HepG2 (cell line): ENCODE data around the gene TAF11. TPM values are rescaled to one million over a fixed set of nuclear protein-coding genes. Genes with fewer than 3 reads are reported as not detected.

Source experiments
- ATAC-seq: fragments of 200-7000 bp; cut with Tn5 transposase; 3 replicates; pipeline ENCODE4 v1.9.1; 2020; ENCODE audit warnings: mild to moderate bottlenecking, moderate library complexity
- BruUV-seq: library from RNA; stranded (reverse); fragments of 400-500 nt; replicated peaks from 2 replicates; lab custom pipeline; 2021; lab: Mats Ljungman, UMichigan
- CTCF ChIA-PET: fragments of 300-600 bp; formaldehyde crosslinking; extraction: SDS; loops from one replicate; lab custom pipeline; 2021; ENCODE audit warnings: low total read pairs, inconsistent platforms, low intra/inter-chr PET ratio; lab: Yijun Ruan, JAX
- POLR2A ChIA-PET: fragments of 350-600 bp; sonication (Branson Sonifier 250); formaldehyde crosslinking; loops from one replicate; lab custom pipeline; 2020; ENCODE audit warnings: antibody characterized with exemption, inconsistent platforms; lab: Yijun Ruan, JAX
- DNase-seq: peaks from one replicate; pipeline ENCODE4 v3.0.0-alpha.2; 2015; ENCODE audit warnings: low spot score
- FAIRE-seq: peaks from 3 replicates; lab custom pipeline; 2011; peaks lifted over from hg19 to GRCh38; lab: Jason Lieb, UNC
- H2AFZ ChIP-seq: one replicate; pipeline ENCODE4 v1.6.1; 2011; ENCODE audit warnings: low read length, inconsistent platforms
- H3K27ac ChIP-seq: fragments of 300-600 bp; 3 replicates; pipeline ENCODE4 v1.8.0; 2011; ENCODE audit warnings: mixed run types, mild to moderate bottlenecking, mixed read lengths, low read length, inconsistent platforms; ENCODE audit not compliant: insufficient read depth; ENCODE audit errors: extremely low read length
- H3K27me3 ChIP-seq, 2 experiments: fragments of 200-600 bp in 1 of 2; 2 replicates in 1 of 2; 3 replicates in 1 of 2; pipeline versions ENCODE4 v1.6.0 to v1.8.0; 2011; ENCODE audit warnings: low read length in 2 of 2, mild to moderate bottlenecking in 2 of 2, moderate library complexity in 2 of 2, inconsistent platforms in 1 of 2; ENCODE audit not compliant: insufficient read depth in 2 of 2, control insufficient read depth in 1 of 2
- H3K36me3 ChIP-seq, 2 experiments: fragments of 200-600 bp in 1 of 2; replicated peaks in 1 of 2; 2 replicates in 1 of 2; 3 replicates in 1 of 2; pipeline versions ENCODE4 v1.5.1 to v1.8.0; 2011; ENCODE audit warnings: low read length in 2 of 2, inconsistent platforms in 1 of 2; ENCODE audit not compliant: insufficient read depth in 2 of 2, control insufficient read depth in 1 of 2
- H3K4me1 ChIP-seq: 2 replicates; pipeline ENCODE4 v1.5.1; 2012; ENCODE audit warnings: low read length, inconsistent platforms; ENCODE audit not compliant: insufficient read depth
- H3K4me2 ChIP-seq: 2 replicates; pipeline ENCODE4 v1.6.0; 2011; ENCODE audit warnings: low read depth, low read length, inconsistent platforms
- H3K4me3 ChIP-seq, 3 experiments: fragments of 200-600 bp in 1 of 3; sonication (generic), shearing (Covaris generic) in 1 of 3; replicated peaks in 1 of 3; 2 replicates each; pipeline ENCODE4 v1.5.1; 2011 to 2016; ENCODE audit warnings: low read length in 3 of 3, inconsistent platforms in 2 of 3, low read depth in 2 of 3, mild to moderate bottlenecking in 2 of 3, control low read depth in 1 of 3, mixed read lengths in 1 of 3; ENCODE audit not compliant: insufficient read depth in 1 of 3
- H3K79me2 ChIP-seq: one replicate; pipeline ENCODE4 v1.6.1; 2011; ENCODE audit warnings: low read length, inconsistent platforms; ENCODE audit not compliant: insufficient read depth
- H3K9ac ChIP-seq: 2 replicates; pipeline ENCODE4 v1.6.0; 2011; ENCODE audit warnings: mild to moderate bottlenecking, low read depth, low read length, inconsistent platforms; ENCODE audit not compliant: insufficient read depth
- H3K9me3 ChIP-seq: 2 replicates; pipeline ENCODE4 v1.5.1; 2012; ENCODE audit warnings: mild to moderate bottlenecking, low read length
- H4K20me1 ChIP-seq: 2 replicates; pipeline ENCODE4 v1.6.0; 2011; ENCODE audit warnings: inconsistent platforms, mild to moderate bottlenecking, low read length, moderate library complexity; ENCODE audit not compliant: insufficient read depth
- AKNA ChIP-seq: sonication (generic); formaldehyde crosslinking; IDR thresholded peaks from 2 replicates; pipeline ENCODE4 v1.4.0; 2020; ENCODE audit warnings: missing genetic modification reagents, borderline replicate concordance
- GATA4 ChIP-seq: sonication (generic); IDR thresholded peaks from 2 replicates; pipeline ENCODE4 v1.6.1; 2016; ENCODE audit warnings: antibody characterized with exemption, low read depth, borderline replicate concordance
- HNRNPUL1 ChIP-seq: fragments of 200-400 bp; formaldehyde crosslinking; IDR thresholded peaks from 2 replicates; pipeline ENCODE4 v1.6.1; 2017; ENCODE audit warnings: low read depth, mild to moderate bottlenecking, low read length, moderate library complexity
- NFRKB ChIP-seq: fragments of 450-650 bp; IDR thresholded peaks from 2 replicates; pipeline ENCODE4 v1.6.1; 2017
- ZBTB2 ChIP-seq: sonication (generic); formaldehyde crosslinking; IDR thresholded peaks from 2 replicates; pipeline ENCODE4 v1.8.0; 2022; ENCODE audit warnings: low read depth, missing genetic modification reagents
- ZBTB33 ChIP-seq: sonication (generic); formaldehyde crosslinking; IDR thresholded peaks from 2 replicates; pipeline ENCODE4 v1.4.0; 2020; ENCODE audit warnings: missing genetic modification reagents
- ZNF263 ChIP-seq: sonication (generic); formaldehyde crosslinking; IDR thresholded peaks from 2 replicates; pipeline ENCODE4 v1.4.0; 2020; ENCODE audit warnings: missing genetic modification reagents
- ZNF552 ChIP-seq: sonication (generic); formaldehyde crosslinking; IDR thresholded peaks from 2 replicates; pipeline ENCODE4 v1.9.0; 2022; ENCODE audit warnings: missing genetic modification reagents, mild to moderate bottlenecking, borderline replicate concordance
- WGBS: methylation state at CpG from one replicate; pipeline ENCODE4 v1.1.6; 2017; ENCODE audit warnings: low lambda C conversion rate; 5-methylcytosine and 5-hydroxymethylcytosine counted together
- in situ Hi-C: cut with HindIII; loops from 2 replicates; pipeline ENCODE4 v1.10.0; 2017; ENCODE audit warnings: low pct_unique_long_range_greater_than_20kb; ENCODE audit not compliant: extremely low pct_ligation_motif_present
- intact Hi-C: fragments of 100-400 bp; cut with micrococcal nuclease; formaldehyde crosslinking; loops from one replicate; pipeline ENCODE4 v1.10.0; 2022; ENCODE audit not compliant: unreplicated experiment
- polyA plus RNA-seq, 8 experiments: library from polyadenylated mRNA; depleted of rRNA in 3 of 8; stranded (reverse) in 7 of 8; unstranded in 1 of 8; fragments of >200 nt; fragmentation: Illumina TruSeq in 4 of 8; extraction: Trizol in 4 of 8; gene quantifications; 2 replicates each; pipeline versions ENCODE4 v1.2.1 to v1.2.3, GENCODE V29; 2011 to 2016; ENCODE audit warnings: low read depth in 4 of 8, missing spikeins in 1 of 8, mixed read lengths in 1 of 8; ENCODE audit not compliant: insufficient read depth in 1 of 8
- total RNA-seq, 5 experiments: library from RNA; depleted of rRNA; stranded (reverse); fragments of >200 nt; fragmentation: Illumina TruSeq; extraction: Trizol; gene quantifications; 2 replicates each; pipeline ENCODE4 v1.2.3, GENCODE V29; 2016; ENCODE audit warnings: low read depth in 1 of 5

TAF11 gene
- total and polyA plus RNA-seq, 2 of the 13 experiments (the other 11 are each of a cell fraction or from before 2014, with no cell fraction given), result 35.4 to 73.6 TPM

- TF ChIP-seq ZBTB2, result no peak
These were observed 9.3 kb upstream of the TAF11 start (continued) for GRCh38 chr6:34897130-34897529.

- Histone ChIP-seq H4K20me1 (0 out of 2 replicates have a peak, but pooled peaks cover 3% of the 10 kb centered on the region), H3K27ac (no peak overlapping the region), H3K4me3 (no peak overlapping the region), H3K9me3 (no peaks in the 10 kb centered on the region), H3K36me3 (no peaks in the 10 kb centered on the region), H3K4me1 (peaks cover 45% of the 10 kb centered on the region), H3K27me3 (no peaks in the 10 kb centered on the region), H2AFZ (no peak overlapping the region), H3K4me2 (no peak overlapping the region), H3K9ac (no peak overlapping the region), H3K79me2 (peaks cover 65% of the 10 kb centered on the region)
- FAIRE-seq (no peak), ATAC-seq (no peak), DNase-seq (no peak)
- ChIA-PET CTCF (no interaction called here), POLR2A (no interaction called here)
- intact Hi-C loops (no loop called here), in situ Hi-C loops (no loop called here)
- no peak for TF ChIP-seq AKNA (CRISPR knock-in tag)
- TF ChIP-seq GATA4, result no peak
- no peak for TF ChIP-seq ZNF552
- no peak for TF ChIP-seq NFRKB
- TF ChIP-seq ZBTB33 (CRISPR knock-in tag), result no peak
- no peak for TF ChIP-seq HNRNPUL1
- TF ChIP-seq ZNF263 (CRISPR knock-in tag), result no peak
- no TSS peak for BruUV-seq
- 97% methylated on average over 1 of the region's 1 CpG for WGBS
These were observed 6.9 kb upstream of the TAF11 start for GRCh38 chr6:34894693-34895092.
